GM20431 (cell line): Measurements from ENCODE around the gene LRRC46.

Experiments used
- in situ Hi-C: fragments of 300-500 bp; cut with MseI, MboI; formaldehyde crosslinking; loops from one replicate; pipeline ENCODE4 v1.15.0; 2020; ENCODE audit warnings: low sequenced_read_pairs; ENCODE audit not compliant: unreplicated experiment

LRRC46 gene

DNA sequence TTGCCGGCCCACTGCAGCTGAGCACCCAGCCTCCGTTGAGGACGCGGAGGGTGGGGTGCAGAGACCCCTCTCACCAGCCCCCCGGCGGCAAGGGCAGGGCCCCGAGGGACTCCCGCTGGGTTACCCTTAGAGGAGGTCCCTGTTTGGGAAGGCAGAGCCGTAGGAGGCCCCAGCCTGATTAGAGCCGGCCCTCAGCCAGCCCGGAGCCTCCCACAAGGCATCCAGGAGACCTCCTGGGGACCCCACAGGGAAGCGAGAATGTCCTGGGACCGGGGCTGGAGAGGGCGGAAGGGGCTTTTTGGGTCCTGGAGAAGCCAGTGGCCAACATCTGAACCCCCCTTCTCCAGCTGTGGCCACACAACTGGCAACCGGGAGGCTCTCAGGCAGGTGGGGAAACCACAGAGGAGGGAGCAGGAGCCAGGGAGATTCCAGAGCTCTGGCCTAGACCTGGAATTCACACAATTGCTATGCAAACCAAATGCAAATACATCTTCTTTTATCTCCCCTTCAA, 41.2 kb downstream of the LRRC46 start:
- in situ Hi-C loops, result no loop called here

DNA sequence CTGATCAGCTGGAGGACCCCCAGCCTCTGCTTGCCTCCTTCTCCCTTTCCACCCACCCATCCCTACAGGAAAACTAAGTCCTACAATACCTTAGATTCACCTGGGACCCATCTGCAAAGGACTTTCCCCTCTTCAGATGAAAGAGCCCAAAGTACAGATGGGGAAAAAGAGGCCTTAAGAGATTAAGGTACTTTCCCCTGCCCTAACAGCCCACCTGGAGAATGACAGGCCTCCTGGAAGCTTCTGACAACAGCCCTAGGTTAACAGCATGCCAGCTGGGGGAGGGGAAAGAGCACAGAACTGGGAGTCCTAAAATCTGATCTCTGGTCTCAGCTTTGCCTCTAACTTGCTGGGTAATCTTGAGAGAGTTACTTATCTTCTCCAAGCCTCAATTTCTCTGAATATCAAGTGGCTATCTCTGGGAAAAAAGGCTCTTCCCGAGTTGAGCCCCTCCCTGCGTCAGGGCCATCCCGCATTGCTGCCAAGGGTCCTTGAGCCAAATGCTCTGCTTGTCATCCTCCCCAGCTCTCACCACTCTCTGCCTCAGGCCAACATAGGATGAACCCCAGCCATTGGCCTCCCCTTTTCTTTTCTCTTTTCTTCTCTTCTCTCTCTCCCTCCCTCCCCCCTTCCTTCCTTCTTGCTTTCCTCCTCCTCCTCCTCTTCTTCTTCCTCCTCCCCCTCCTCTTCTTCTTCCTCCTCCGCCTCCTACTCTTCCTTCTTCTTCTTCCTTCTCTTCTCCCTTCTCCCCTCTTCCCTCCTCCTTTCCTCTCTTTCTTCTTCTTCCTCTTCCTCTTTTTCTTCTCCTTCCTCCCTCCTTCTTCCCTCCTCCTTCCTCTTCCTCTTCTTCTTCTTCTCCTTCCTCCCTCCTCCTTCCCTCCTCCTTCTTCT, 42.0 kb downstream of the LRRC46 start:
- in situ Hi-C loops, result no loop called here

DNA sequence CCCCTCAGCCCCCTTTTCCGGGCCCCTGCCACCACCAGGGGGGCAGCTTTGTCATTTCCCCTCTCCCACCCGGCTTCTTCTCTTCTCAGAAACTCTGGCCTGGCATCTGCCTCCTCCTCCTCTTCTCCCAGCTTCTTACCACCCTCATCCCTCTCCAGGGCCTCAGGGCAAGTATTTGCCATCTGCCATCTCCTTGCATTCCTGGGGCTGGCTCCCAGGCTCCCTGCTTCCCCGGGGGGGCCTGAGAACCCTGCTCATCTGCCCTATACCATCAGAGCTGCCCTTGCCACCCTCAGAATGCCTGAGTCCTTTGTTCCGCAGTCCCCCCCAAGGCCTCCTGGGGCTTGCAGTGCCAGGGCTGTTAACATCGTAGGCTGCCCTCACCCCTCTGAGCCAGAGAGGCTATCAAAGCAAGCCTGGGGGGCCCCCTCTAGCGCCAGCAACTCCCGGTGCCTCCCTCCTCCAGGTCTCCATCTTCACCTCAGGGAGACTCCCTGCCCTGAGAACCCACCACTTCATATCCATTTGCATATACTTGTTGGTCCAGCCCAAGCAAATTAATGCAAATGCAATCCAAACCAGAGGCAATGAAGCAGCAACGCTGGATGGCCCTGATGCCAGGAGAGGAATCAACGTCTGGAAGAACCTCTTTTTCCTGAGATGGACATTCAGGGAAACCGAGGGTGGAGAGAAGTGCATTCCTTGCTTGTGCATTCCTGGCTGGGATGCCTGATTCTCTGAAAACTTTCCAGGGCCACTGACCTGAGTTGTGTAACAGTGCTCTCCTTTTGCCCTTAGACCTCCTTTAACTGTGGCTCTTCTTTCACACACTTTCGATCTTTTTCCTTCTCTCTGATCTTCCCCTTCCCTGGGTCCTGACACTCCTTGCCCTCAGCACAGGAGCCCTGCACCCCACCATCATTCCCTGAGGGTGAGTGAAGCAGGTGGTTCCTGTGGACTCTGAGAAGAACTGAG, 43.8 kb downstream of the LRRC46 start:
- in situ Hi-C loops, result no loop called here

DNA sequence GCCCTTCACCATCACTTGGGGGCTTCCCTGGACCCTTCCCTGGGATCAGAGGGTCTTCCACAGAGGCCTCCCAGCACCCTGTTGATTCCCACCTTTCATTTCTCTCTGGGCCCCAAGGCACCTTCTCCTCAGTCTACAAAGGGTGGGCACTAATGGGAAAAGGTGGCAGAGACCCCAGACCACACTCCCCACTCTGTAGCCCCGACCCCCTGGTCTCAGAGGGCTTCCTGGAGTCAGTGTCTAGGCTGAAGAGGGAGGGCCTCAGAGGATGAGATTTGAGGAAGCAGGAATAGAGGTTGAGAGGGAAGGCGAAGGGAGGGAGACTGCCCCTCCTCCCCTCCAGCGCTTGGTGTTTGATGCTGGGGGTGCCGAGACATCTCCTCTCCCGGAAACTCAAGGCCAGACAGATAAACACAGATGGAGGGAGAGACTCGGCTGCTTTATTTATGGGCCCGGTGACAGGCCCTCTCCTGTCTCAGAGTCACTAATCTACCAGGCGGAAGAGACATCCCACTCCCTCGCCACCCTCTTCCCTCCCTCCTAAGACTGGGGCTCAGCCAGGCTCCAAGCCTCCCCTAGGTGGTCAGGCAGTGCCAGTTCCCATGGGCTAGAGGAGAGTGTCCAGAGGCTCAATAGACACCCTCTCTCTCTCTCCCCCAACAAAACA, 46.0 kb downstream of the LRRC46 start:
- in situ Hi-C loops, result no loop called here

DNA sequence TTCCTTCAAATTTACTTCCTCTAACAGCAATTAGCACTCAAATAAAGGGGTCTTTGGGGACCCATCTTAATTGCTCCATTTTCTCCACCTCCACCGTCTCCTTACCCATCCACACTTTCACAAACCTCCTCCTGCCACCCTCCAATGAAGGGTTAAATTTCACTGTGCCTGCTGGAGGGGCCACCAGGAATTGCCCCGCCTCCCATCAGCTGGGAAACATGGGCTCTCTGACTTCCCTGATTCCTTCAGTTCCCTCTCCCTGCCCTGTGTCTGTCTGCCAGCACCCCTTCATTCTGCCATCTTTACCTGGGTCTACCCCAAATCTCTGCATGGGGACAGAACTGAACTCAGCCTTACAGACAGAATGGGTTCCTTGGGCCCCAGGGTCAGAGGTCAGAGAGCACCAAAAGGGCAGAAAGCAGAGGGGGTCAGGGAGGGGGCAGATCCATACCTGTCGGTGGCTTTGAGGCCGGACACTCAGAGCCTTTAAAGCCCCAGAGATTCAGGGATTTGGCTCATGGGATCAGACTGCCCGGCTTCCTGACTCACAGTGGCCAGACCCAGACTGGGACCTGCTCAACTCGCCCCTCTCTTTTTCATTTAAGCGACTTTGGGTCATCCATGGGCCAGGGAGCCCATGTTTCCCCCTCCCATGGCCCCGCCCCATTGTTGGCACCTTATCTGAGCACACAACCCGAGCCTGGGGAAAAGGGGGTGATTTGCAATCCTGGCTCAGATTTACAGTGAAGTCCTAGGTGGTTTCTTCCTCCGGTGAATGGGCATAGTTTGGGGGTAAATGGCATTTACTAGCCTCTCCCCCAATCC, 46.9 kb downstream of the LRRC46 start:
- in situ Hi-C loops, result no loop called here

DNA sequence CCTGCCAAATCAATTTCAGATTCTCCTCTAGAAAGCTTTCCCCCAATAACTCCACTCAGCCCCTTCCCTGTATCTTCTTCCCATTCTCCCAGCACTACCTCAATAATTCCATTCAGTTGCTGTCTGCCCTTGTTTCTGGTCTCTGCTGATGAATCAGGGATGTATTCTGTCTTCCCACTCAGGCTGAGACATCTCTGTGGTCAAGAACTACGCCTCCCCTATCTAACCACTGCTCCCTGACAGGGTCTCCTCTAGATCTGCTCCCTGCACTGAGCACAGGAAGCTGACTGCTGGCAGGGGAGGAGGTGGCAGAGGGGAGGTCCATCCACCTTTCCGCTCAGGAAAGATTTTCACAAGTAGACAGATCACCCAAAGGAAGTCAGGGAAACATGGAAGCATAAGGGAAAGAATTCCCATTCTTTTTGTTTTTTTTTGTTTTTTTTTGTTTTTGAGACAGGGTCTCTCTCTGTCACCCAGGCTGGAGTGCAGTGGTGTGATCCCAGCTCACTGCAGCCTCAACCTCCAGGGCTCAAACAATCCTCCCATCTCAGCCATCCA, 47.6 kb downstream of the LRRC46 start:
- in situ Hi-C loops, result no loop called here

DNA sequence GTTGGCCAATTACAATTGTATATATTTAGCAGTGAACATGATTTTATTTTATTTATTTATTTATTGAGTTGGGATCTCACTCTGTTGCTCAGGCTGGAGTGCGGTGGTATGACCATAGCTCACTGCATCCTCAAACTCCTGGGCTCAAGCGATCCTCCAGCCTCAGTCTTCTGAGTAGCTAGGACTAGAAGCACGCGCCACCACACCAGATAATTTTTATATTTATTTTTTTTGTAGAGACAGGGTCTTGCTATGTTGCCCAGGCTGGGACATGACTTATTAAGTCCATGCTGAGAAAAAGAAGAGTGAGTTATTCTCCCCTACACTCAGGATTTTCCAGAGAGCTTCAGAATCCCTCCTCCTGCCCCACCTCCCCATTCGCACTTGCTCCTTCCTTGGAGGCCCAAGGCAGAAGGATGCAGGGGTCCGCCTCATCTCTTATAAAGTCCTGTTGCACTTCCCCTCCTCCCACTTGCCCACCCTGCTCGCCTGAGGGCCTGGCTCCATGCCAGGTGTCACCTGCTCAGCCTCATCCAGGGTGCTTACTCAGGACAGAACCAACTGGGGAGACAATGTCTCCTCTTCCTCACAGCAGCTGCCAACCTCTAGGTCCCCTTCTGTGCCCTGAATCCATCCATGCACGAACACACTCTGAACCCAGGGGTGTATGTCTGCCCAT, 48.4 kb downstream of the LRRC46 start:
- in situ Hi-C loops, result no loop called here

DNA sequence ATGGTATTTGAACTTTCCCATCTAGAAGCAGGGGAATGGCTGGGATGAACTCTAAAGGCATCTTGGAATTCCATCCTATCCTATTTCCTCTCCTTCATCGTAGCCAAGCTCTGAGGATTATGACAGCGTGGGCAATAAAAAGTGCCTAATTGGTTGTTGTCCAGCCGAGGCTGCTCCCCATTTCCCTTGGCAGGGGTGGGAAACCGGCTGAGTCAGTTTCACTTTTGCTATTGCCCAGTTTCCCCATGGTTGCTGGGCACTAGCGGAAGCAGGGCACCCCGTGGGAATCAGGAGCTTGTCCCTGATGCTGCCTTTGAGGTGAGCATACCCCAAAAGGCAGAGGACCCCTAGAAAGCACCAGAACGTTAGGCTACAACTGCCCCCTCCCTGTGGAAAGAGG, 50.8 kb downstream of the LRRC46 start:
- in situ Hi-C loops, result no loop called here

DNA sequence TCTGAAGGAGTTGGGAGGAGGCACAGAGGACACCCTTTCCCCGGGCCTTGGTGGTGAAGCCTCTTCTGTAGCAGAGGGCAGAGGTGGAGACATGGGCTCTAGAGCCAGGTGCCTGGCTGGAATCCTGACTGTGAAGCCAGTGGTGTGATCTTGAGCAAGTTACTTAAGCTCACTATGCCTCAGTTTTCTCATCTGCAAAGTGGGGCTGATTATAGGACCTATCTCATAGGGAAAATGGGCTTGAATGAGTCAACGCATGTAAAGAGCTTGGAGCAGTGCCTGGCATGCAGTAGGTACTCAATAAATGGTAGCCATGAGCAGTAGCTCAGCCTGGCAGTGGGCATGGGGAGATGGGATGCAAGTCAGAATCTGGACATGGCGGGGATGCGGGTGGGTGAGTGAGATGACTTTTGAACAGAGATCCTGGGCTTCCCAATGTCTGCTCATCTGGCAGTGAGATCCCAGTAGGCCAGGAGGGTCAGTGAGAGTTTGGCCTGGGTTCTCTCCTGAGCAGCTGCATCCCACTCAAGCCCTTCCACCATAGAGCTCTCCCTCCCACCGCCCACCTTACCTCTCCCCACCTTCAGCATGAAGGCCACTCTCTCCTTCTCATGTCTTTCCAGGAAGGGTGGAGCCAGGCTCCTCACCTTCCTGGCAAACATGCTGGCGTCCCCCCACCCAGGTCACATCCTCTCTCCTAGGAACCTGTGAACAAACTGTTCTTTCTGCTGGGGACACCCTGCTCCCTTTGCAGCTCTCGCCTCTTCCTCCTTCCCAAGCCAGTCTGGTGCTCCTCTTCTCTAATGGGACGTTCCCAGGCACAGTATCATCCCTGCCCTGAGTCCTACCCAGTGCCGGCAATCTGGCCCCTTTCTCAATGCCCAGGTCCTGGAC, 51.5 kb downstream of the LRRC46 start:
- in situ Hi-C loops, result no loop called here

DNA sequence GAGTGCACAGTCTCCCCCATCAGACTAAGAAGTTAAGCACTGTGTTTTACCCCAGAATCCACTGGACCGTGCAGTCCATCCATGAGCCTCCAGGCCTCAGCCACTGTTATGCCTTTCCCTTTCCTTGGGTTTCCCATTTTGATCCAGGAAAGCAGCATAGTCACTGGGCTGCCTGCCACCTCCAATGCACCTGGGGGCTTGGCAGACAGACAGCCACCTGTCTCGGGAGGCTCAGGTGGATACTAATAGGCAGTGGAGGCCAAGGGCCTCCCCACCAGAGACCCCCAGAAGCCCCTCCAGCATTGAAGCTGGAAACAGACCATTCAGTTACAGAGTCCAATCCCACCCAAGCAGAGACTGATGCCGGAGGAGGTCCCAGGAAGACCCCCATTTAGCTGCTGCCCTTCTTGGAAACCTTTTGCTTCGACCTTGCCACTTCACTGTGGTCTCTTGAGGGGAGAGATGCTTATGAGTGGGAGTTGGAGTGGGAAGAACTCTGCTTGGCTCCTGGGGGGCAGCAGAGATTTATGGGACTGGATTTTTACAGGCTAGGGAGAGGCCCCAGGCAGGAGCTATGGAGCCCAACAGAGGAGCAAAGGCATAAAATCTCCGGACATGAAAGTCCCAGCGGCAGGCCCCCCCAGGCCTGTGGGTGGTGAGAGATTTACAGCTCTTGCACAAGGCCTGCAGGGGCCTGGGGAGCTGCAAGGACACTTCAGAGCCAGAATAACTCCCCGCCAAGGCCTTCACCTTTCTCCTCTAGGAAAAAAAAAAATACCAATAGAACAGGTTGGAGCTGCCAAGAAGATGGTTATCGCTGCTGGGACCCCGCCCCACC, 52.3 kb downstream of the LRRC46 start:
- in situ Hi-C loops, result no loop called here

DNA sequence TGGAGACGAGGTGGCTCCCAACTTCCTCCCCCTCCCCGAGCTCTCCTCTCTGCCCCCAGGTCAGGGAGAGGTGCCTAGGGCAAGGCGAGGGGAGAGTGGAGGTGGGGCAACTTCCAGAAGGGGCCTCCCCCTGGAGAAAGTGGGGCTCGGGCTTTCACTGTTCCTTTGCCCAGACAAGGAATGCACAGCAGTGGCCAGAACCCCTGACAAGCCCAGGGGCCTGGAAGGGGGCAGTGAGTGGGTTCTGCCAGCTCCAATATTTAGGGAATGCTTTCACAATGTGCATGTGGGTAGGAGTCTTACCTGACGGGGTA, 52.9 kb downstream of the LRRC46 start:
- in situ Hi-C loops, result no loop called here

DNA sequence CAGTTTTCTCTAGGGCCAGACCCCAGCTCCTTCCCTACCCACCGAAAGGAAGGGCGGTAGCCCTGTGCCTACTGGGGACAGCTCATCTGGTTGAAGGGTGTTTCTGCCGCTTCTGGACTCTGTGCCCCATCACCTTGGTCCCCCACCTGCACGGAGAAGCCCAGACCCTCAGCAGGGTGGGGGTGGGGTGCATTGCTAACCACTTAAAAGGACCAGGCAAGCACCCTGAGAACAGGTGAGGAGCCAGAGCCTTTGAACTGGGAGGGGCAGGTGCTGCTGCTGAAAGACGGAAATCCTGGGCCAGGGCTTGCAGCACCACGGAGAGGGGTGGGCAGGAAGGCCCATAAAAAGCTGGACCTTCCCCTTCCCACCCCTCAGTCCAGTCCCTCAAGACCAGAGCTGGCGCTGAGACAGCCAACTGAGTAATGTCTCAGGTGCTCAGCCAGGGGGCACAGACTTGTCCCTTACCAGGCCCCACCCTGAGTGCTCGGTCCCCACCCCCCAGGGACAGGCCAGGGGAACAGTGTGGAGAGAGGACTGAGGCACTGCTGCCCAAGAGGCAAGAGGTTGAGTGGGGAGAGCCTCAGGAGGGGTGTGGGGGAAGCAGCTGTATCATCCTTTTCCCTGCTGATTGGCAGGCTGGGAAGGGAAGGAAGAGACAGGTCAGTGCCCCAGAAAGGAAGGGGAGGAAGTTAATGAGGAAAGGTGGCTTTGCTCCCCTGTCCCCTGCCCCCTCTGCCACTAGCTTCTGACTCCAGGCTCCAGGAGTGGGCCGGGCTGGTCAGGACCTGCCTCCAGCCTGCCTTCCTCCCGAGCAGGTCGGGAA, 53.6 kb downstream of the LRRC46 start:
- in situ Hi-C loops, result loop anchor here (5.0 kb wide), 1 partner anchor 43 kb away; the partner anchor contains the start of gene SCRN2
